Retinal pigment epithelial cell (primary cell): Measurements from ENCODE around the gene LASP1.

ENCODE experiments used
- DNase-seq: peaks from one replicate; pipeline ENCODE4 v3.0.0-alpha.2; 2010; ENCODE audit warnings: low read depth
- H3K4me3 ChIP-seq: 2 replicates; pipeline ENCODE4 v1.5.1; 2011; ENCODE audit warnings: mild to moderate bottlenecking, low read length, control low read depth, moderate library complexity
- CTCF ChIP-seq: conservative IDR thresholded peaks from 2 replicates; pipeline ENCODE4 v1.5.1; 2011; ENCODE audit warnings: low read depth, low read length, control low read depth, inconsistent platforms

The LASP1 gene

DNA sequence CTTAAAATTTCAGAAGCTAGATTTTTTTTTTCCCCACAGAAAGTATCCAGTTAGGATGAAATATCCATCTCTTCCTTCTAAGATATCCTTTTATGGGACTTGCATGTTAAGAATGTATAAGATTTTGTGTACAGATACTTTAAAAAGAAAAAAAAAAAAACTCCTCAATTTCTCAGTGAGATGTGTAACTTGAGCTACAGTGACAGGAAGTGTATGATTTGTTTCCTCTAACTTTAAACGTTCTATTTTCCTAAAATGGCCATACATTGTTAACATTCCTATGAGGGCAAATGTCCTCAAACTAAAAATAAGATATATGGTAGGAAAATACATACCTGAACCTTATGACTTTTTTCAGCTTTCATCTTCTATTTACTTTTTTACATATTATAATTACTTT is 88.5 kb downstream of the LASP1 start:
- DNase-seq, result no peak
- TF ChIP-seq CTCF, result no peak
- H3K4me3 ChIP-seq, result no peak overlapping the region

DNA sequence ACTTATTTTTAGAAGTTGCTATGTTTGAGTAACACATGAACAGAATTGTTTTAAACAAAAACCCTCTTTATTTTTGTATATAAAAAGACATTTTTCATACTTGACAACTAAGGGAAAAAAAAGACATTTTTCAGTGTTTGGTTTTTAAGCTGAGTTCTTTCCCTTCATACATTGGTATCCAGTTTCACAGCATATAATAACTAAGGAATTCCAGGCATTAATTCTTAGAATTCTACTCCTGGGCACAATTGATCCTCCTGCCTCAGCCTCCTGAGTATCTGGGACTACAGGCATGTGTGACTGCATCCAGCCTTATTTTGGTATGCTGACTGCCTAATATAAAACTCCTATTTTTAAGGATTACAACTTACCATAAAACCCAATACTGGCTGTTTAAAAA is 88.9 kb downstream of the LASP1 start:
- no peak for TF ChIP-seq CTCF
- no peak for DNase-seq
- no peak overlapping the region for H3K4me3 ChIP-seq

GRCh38 chr17:38959508-38959907 is 89.7 kb downstream of the LASP1 start:
- no peak for DNase-seq
- H3K4me3 ChIP-seq, result no peak overlapping the region
- TF ChIP-seq CTCF, result no peak

- no peak for DNase-seq
- TF ChIP-seq CTCF, result no peak
Observed at GRCh38 chr17:38960402-38960801, 90.5 kb downstream of the LASP1 start.

DNA sequence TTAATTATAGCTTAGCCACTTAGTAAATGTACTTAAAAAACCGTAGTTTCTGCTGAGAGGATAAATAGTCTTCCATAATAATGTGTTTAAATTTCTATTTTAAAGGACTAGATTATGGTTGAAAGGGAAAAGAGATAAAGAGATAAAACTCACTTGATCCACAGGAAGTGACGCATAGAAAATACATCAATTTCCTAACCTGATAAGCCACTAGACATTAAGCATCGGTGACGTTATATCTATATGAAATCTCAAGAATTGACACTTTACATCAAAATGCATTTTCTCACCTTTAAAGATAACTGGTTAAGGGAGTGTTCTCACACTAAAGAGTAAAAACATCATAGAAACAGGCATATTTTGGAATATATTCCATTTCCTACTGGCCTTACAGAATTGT is 91.6 kb downstream of the LASP1 start:
- H3K4me3 ChIP-seq, result no peak overlapping the region
- DNase-seq, result no peak
- no peak for TF ChIP-seq CTCF

More at GRCh38 chr17:38960402-38960801, 90.5 kb downstream of the LASP1 start:
- no peak overlapping the region for H3K4me3 ChIP-seq

- peak; percentile 20 for TF ChIP-seq CTCF
- peak within 1 kb of the TSS; percentile 29 for H3K4me3 ChIP-seq
- peak; percentile 59 for DNase-seq
Observed at GRCh38 chr17:38967290-38967738, 97.5 kb downstream of the LASP1 start, which contains the start of gene FBXO47. TSS of gene FBXO47 (minus strand) at chr17:38967403. CDS start at chr17:38963025, 4,378 bp downstream.

DNA sequence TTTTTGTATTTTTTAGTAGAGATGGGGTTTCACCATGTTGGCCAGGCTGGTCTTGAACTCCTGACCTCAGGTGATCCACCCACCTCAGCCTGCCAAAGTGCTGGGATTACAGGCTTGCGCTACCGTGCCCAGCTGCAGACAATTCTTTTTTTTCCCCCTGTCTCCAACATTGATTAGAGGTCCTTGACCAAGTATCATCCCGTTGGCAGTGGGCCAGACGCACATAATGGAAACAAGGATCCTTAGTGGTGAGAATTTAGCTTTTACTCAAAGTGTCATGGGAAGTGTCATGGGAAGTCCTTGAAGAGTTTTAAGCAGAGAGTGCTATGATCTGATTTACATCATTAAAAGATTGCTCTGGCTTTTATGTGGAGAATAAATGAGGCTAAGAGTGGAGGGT is 99.4 kb downstream of the LASP1 start:
- no peak for TF ChIP-seq CTCF
- DNase-seq, result no peak
- H3K4me3 ChIP-seq, result no peak overlapping the region
